Lower leg skin (tissue), 3 donors: ENCODE results near the gene MAD1L1.

Source experiments
- CTCF ChIP-seq, 3 donors: fragments of 450-650 bp; IDR thresholded peaks; one replicate each; pipeline ENCODE4 v1.5.1; 2016; ENCODE audit warnings: antibody characterized with exemption in 3 of 3, mild to moderate bottlenecking in 3 of 3, moderate library complexity in 2 of 3
- POLR2A ChIP-seq, 2 donors: fragments of 450-650 bp; IDR thresholded peaks; one replicate each; pipeline ENCODE4 v1.6.1; 2016 to 2017; ENCODE audit warnings: antibody characterized with exemption in 2 of 2, mild to moderate bottlenecking in 1 of 2, moderate library complexity in 1 of 2

GRCh38 chr7:2220954-2221353 is 11.8 kb downstream of the MAD1L1 start:
- TF ChIP-seq CTCF (IDR thresholded peaks at IDR 0.05) (no peak), POLR2A (IDR thresholded peaks at IDR 0.05) (no peak)
